ENCODE measurements around the gene CPS1. TPM values are rescaled to one million over a fixed set of nuclear protein-coding genes. Genes with fewer than 3 reads are reported as not detected.

The CPS1 gene
- total RNA-seq, 2 experiments from 2014 or later = 2.6 to 3.2 TPM

- H3K27ac Mint-ChIP-seq = no peak overlapping the region
- no peaks in the 10 kb centered on the region for H3K36me3 Mint-ChIP-seq (ENCODE audit: low read depth)
- ChIA-PET POLR2A (no interaction called here), CTCF (no interaction called here)
- no peak for TF ChIP-seq CTCF (IDR thresholded peaks at IDR 0.05)
- no peaks in the 10 kb centered on the region for H3K4me1 Mint-ChIP-seq (ENCODE audit: low read depth)
- DNase-seq (no peak), ATAC-seq (no peak)
- H3K4me3 Mint-ChIP-seq = no peak overlapping the region
- intact Hi-C loops (cut with micrococcal nuclease) = no loop called here
- H3K27me3 Mint-ChIP-seq = peaks cover 2% of the 10 kb centered on the region
- no peaks in the 10 kb centered on the region for H3K9me3 Mint-ChIP-seq
These were observed 16.6 kb upstream of the CPS1 start for GRCh38 chr2:210539578-210540416.

- CTCF ChIA-PET = no interaction called here
- Mint-ChIP-seq H3K4me1 (ENCODE audit: low read depth) (no peaks in the 10 kb centered on the region), H3K4me3 (no peak overlapping the region), H3K9me3 (no peaks in the 10 kb centered on the region), H3K27ac (no peak overlapping the region), H3K27me3 (peaks cover 2% of the 10 kb centered on the region), H3K36me3 (ENCODE audit: low read depth) (no peaks in the 10 kb centered on the region)
- DNase-seq = no peak
- ATAC-seq = no peak
- POLR2A ChIA-PET = no interaction called here
- no peak for TF ChIP-seq CTCF (IDR thresholded peaks at IDR 0.05)
- intact Hi-C loops (cut with micrococcal nuclease) = no loop called here
These were observed 15.9 kb upstream of the CPS1 start for GRCh38 chr2:210540471-210540870.

- no peak for TF ChIP-seq CTCF (IDR thresholded peaks at IDR 0.05)
- POLR2A ChIA-PET = no interaction called here
- no peaks in the 10 kb centered on the region for H3K9me3 Mint-ChIP-seq
- no peak overlapping the region for H3K27ac Mint-ChIP-seq
- DNase-seq (no peak), ATAC-seq (no peak)
- no peaks in the 10 kb centered on the region for H3K36me3 Mint-ChIP-seq (ENCODE audit: low read depth)
- H3K27me3 Mint-ChIP-seq = peaks cover 2% of the 10 kb centered on the region
- no peaks in the 10 kb centered on the region for H3K4me1 Mint-ChIP-seq (ENCODE audit: low read depth)
- intact Hi-C loops (cut with micrococcal nuclease) = no loop called here
- CTCF ChIA-PET = no interaction called here
- no peak overlapping the region for H3K4me3 Mint-ChIP-seq
These were observed 15.5 kb upstream of the CPS1 start for GRCh38 chr2:210540900-210541289.

- ChIA-PET POLR2A (no interaction called here), CTCF (no interaction called here)
- Mint-ChIP-seq H3K4me1 (ENCODE audit: low read depth) (no peaks in the 10 kb centered on the region), H3K4me3 (no peak overlapping the region), H3K36me3 (ENCODE audit: low read depth) (no peaks in the 10 kb centered on the region), H3K27ac (no peak overlapping the region), H3K9me3 (no peaks in the 10 kb centered on the region), H3K27me3 (peaks cover 2% of the 10 kb centered on the region)
- intact Hi-C loops (cut with micrococcal nuclease) = no loop called here
- ATAC-seq = no peak
- no peak for DNase-seq
- TF ChIP-seq CTCF (IDR thresholded peaks at IDR 0.05) = no peak
These were observed 15.0 kb upstream of the CPS1 start for GRCh38 chr2:210541290-210541902.

GRCh38 chr2:210544007-210544590 is 12.3 kb upstream of the CPS1 start:
- Mint-ChIP-seq H3K36me3 (ENCODE audit: low read depth) (no peaks in the 10 kb centered on the region), H3K27ac (no peak overlapping the region), H3K9me3 (no peaks in the 10 kb centered on the region), H3K4me3 (no peak overlapping the region), H3K27me3 (peaks cover 3% of the 10 kb centered on the region), H3K4me1 (ENCODE audit: low read depth) (no peaks in the 10 kb centered on the region)
- TF ChIP-seq CTCF (IDR thresholded peaks at IDR 0.05) = no peak
- CTCF ChIA-PET = interaction anchor here (2.0 kb wide), 1 partner anchor 41 kb away, joined by 7 read pairs; no protein-coding TSS in a partner anchor
- DNase-seq (no peak), ATAC-seq (no peak)
- POLR2A ChIA-PET = no interaction called here
- intact Hi-C loops (cut with micrococcal nuclease) = no loop called here
